ENCODE data around the gene PTPRM.

Gene PTPRM

DNA sequence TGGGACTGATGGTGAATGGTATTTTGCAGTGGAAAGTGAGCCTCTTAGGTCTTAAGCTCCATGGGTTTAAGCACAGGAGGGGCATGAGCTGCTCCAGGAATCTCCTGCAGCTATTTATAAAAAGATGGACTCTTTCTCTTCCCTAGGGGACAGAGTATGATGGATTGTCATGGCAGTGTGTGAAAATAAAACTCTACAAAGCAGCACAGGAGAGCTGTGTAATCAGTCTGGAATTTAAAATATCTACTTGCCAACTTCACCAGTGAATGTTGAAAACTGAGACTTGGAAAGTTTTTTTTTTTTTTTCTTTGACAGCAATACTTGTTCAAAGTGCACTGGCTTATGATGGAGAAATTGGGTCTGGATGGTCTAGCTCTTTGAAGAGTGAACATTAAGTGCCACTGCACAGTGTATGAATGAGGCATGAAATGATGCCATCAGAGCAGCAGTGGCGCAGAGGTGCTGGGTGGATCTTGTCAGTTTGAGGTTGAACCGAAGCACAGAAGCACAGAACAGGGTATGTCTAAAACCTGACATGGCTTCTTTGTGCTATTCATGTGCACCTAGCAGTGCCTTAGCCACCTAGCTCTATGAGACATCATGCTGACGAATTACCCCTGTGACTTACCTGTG, 245.4 kb downstream of the PTPRM start:
- no peak for FAIRE-seq

- FAIRE-seq, result no peak
Observed at GRCh38 chr18:7813131-7813530, 246.0 kb downstream of the PTPRM start.

DNA sequence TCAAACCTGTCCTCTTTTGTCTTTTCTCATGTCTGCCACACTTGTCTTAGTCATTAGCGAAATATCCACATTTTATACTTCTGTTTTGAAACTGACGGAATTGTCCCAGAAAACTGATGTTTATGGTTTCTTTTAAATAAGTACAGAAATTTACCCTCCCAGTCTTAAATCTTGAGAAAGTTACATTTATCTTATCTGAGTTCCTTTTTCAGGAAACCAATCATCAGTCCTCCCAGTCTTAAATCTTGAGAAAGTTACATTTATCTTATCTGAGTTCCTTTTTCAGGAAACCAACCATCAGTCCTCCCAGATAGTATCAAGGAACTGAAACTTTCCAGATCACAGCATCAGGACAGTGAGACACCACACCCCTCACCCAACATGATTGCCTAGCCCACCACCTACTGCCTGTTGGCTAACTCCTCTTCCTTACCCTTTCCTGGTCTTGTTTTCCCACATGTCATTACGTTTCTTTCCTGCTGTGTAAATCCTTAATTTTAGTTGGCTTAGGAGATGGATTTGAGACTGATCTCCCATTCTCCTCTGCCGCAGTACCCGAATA, 247.7 kb downstream of the PTPRM start:
- peak; percentile 35 for FAIRE-seq

DNA sequence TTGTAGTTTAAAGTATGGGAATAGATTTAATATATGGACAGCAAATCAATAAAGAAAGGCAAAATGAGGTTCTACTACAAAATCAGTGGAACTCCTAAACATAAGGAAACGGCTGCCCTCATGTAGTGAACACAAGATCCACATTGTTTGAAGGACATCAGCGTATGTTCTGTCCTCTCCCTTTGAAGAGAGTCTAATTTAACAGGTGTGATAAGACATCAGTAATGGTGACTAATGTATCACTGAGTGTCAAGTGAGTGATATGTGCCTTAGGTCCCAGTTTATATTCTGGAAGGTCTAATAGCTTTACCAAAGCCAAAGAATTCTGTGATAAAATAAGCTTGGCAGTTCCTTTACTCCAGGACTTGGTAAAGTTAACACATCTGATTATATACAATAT, 248.7 kb downstream of the PTPRM start:
- no peak for FAIRE-seq

DNA sequence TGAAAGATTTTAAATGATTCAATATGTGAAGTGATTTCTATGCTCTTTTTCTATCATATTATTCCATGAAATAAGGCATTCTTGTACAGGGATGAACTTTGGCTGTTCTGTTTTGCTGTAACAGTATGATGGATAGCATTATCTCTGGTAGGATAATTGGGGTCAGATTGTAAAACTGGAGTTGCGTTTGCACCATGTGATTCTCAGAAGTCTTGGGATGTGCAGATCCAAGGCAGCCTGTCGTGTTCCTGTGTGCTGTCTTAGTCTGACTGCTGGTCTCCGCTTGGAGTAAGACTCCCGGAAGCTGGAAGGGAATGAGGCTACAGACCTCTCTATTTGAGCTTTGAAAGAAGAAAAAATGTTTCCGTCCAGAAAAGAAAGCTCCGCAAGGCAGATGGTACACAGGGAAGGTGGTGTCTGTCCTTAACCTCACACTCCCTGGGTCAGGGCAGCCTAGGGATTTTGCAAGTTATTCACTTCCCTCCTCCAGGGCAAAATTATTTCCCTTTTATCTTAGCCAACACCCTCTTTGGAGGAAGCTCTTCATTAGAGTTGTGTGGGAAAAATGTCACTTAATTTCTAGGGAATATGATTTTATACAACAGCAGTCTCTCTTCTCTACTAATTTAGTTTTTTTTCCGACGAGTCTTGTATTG, 250.6 kb downstream of the PTPRM start:
- FAIRE-seq, result peak; percentile 4

GRCh38 chr18:7821784-7822183, 254.7 kb downstream of the PTPRM start:
- FAIRE-seq, result no peak

DNA sequence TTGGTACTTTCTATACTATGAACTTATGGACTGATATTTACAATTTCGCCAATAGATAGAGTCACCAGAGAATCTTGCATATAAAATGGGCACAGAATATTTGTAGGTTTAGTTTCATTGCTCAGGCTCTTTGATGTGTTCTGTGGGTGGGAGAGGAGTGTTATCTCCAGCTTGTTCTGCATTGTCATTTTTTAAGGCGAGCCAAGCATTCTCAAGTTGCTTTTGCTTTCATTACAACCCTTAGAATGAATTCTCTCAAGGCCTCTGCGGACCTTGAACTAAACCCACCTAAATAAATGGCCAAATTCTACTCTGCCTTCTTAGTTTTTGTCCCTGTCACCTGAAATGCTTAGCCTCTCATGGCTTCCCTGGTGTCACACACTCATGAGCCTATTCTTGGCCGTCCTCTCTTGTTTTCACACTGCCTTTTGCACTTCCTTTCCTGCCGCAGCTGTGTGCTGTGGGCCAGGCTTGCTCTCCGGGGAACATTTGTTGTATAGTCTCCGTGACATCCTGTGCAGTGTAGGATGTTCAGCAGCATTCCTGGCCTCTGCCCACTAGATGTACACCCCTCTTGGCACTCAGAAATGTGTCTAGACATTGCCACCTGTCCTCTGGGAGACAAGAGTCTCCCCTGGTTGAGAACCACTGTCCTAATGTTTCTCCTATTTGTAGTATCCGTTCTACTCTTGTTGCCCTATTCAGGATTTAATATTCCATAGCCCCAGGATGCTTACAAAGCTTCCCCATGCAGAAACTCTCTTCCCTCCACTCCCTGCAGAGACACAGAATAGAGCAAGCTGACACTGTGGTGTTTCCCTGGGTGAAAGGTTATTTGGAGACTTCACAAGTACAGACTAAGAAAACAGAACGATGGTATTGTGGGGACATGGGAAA, 255.6 kb downstream of the PTPRM start:
- FAIRE-seq, result no peak

DNA sequence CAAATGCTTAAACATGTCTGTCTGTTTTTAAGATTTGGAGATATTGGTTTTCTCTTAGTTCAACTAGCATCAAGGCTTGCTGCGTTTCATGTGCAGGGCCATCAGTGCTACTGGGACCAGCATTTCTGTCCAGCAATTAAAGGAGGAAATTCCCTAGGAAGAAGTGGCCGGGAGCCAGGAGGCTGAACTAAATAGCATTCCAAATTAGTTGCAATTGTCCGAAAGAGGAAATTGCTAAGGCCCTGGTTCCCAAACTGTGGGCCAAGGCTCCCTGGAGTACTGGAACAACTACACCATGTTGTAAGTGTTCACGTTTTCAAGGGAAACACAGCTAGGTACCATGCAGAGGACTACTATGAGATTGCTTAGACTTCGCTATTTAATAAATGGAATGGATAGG, 257.9 kb downstream of the PTPRM start:
- no peak for FAIRE-seq

- FAIRE-seq, result no peak
Observed at GRCh38 chr18:7830468-7830867, 263.4 kb downstream of the PTPRM start.

GRCh38 chr18:7839548-7839947, 272.4 kb downstream of the PTPRM start:
- FAIRE-seq, result no peak

DNA sequence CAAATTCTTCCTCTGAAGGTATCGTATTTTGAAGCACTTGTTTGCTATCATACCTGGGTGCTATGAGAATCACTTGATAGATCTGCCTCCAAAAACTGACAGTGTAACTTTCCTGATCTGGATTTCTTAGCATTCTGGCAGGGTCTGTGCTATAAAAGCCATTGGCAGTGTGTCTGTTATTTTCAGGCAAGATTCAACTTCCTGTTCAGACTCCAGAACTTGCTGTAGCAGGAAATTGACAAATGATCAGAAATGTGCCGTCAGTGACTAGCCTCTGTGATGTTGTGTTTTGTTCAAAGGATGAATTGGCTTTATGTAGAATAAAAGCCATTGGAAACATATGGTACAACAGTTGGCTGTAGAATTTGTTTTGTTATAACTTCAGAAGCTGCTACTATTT, 273.3 kb downstream of the PTPRM start:
- no peak for FAIRE-seq

GRCh38 chr18:7844017-7844416, 276.9 kb downstream of the PTPRM start:
- FAIRE-seq, result no peak

DNA sequence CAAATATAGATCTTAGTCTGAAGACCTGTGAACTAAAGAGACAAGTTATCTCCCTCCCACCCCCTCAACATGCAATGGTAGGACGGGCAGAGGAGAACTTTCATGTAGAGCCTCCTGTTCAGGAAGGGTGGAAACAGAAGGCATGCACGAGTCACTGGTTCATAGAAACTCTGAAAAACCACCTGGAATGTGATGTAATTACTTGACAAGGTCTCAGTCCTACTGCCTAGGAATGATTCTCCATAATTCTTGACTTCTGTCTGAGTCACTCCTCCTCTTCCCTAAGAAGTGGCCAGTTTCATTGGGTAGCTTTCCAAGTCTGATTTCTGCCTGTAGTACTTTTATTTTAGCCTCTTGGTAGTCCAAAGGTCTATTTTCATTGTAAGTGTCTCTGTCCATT, 277.3 kb downstream of the PTPRM start:
- FAIRE-seq, result no peak

- FAIRE-seq, result no peak
Observed at GRCh38 chr18:7846335-7846734, 279.2 kb downstream of the PTPRM start.

- no peak for FAIRE-seq
Observed at GRCh38 chr18:7847357-7848053, 280.4 kb downstream of the PTPRM start.

DNA sequence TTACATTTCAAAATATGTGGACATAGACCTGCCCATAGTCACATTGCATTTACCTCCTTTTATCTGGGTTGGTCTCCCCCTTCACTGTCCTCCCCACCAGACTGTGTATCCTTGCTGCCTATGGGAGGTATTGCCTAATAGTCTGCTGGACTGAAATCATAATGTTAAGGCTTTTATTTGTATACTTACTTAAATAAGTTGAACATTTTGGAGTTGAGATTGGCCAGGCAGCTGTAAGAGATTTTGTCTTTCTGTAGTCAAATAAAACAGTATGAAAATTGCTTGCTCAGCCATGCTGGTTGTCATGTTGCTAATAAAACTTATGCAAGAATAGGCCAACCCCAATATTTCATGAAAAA, 280.9 kb downstream of the PTPRM start:
- FAIRE-seq, result no peak

DNA sequence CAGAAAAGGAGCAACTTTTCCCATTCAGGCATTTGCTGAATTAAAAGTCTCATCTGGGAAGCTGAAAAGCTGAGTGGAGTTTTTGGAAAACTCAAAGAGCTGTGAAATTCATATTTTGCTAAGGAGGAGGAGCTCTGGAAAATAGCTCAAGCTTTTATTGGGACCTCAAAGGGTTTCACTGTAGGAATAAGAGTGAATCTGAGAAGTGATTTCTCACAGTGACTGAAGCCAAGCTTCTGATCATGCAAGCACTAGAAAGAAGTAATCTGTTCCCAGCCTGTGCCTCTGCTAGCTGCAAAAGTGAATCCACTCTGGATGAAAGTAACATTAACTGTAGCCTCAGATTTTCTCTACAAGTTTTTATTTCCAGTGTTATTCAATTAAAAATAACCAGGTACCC, 283.3 kb downstream of the PTPRM start:
- FAIRE-seq, result no peak

GRCh38 chr18:7855028-7855427, 287.9 kb downstream of the PTPRM start:
- no peak for FAIRE-seq

GRCh38 chr18:7855671-7856070, 288.6 kb downstream of the PTPRM start:
- FAIRE-seq, result no peak

DNA sequence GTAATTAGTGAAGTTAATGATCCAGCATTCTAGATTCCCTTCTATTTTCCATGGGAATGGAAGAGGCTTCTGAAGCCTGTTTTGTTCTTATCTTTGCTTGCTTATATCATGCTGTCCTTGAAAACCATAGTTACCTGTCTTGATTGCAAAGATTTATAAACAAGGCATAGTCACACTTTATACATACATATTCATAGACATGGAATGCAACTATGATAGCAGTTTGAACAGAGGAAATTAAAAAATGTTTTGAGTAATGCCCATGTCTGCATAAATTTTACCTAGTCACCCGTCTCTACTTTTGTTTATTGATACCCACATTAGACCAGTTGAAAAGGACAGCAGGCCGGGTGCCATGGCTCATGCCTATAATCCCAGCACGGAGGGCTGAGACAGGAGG, 289.0 kb downstream of the PTPRM start:
- FAIRE-seq, result no peak

- no peak for FAIRE-seq
Observed at GRCh38 chr18:7856733-7857132, 289.6 kb downstream of the PTPRM start.

GRCh38 chr18:7857562-7857961, 290.4 kb downstream of the PTPRM start:
- no peak for FAIRE-seq

- FAIRE-seq, result no peak
Observed at GRCh38 chr18:7859122-7859521, 292.0 kb downstream of the PTPRM start.
